T follicular helper cell (primary cell): ENCODE results near the gene COMMD10.
"Not testable (repeated sequence)": the region's sequence is repeated elsewhere in the genome, so short reads cannot be mapped to it uniquely, and the experiment has no call there.

Experiments
- DNase-seq: peaks from one replicate; pipeline ENCODE4 v3.0.0-alpha.2; 2020; ENCODE audit warnings: low read depth

Gene COMMD10

GRCh38 chr5:116097301-116097700 is 12.5 kb downstream of the COMMD10 start:
- DNase-seq, result no peak

- no peak for DNase-seq
These were observed 14.2 kb downstream of the COMMD10 start for GRCh38 chr5:116098998-116099397.

DNA sequence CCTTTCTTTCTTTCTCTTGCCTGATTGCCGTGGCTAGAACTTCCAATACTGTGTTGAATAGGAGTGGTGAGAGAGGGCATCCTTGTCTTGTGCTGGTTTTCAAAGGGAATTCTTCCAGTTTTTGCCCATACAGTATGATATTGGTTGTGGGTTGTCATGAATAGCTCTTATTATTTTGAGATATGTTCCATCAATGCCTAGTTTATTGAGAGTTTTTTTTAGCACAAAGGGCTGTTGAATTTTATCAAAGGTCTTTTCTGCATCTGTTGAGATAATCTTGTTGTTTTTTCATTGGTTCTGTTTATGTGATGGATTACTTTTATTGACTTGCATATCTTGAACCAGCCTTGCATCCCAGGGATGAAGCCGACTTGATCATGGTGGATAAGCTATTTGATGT is 20.1 kb downstream of the COMMD10 start:
- not testable (repeated sequence) for DNase-seq

DNA sequence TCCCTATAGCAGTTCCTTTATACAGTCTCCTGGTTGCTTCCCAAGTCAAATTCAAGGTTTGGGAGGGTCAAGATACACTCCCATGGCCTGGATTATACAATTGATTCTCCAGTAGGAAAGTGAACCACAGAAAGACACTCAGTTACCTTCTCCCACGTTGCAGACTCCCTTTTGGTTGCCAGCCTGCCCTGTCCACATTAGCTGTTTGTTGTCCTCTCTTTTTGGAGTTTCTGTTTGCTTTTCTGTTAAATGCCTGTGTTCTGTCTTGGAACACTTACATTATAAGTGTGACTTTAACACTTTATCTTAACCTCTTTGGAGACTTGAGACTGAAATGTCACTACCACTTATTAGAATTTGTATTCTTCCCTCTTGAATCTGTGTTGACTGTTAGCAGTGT is 30.3 kb downstream of the COMMD10 start:
- no peak for DNase-seq

- DNase-seq, result no peak
These were observed 45.6 kb downstream of the COMMD10 start for GRCh38 chr5:116130471-116130870.

DNA sequence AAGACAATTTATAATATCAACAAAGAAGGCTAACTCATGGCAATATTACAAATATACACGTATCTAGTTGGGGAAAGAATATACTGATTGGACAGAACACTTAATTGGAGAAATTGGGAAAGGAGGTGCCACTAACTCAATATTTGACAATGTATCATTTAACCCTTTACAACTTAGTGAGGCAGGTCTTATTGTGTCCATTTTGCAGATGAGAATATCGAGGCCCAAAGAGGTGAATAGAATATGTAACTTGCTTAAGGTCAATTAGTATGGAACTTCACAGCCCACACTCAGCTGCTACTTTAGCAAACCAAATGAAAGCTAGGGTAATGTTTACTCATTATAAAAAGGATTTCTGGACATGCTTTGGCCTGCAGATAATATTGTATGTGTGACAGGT is 46.2 kb downstream of the COMMD10 start:
- no peak for DNase-seq

- no peak for DNase-seq
These were observed 48.5 kb downstream of the COMMD10 start for GRCh38 chr5:116133281-116133680.

DNA sequence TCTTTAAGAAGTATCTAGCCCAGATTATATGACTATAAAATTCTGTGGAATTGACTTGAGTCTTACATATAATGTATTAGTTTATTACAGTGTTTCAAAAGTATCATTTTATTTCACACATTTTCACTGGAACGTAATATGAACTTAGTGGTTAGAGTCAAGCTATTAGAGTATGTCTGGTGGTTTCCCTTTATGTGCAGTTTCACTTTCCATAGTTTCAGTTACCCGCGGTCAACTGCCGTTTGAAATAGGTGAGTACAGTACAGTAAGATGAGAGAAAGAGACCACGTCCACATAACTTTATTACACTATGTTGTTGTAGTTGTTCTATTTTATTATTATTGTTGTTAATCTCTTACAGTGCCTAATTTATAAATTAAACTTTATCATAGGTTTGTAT is 50.5 kb downstream of the COMMD10 start:
- no peak for DNase-seq

DNA sequence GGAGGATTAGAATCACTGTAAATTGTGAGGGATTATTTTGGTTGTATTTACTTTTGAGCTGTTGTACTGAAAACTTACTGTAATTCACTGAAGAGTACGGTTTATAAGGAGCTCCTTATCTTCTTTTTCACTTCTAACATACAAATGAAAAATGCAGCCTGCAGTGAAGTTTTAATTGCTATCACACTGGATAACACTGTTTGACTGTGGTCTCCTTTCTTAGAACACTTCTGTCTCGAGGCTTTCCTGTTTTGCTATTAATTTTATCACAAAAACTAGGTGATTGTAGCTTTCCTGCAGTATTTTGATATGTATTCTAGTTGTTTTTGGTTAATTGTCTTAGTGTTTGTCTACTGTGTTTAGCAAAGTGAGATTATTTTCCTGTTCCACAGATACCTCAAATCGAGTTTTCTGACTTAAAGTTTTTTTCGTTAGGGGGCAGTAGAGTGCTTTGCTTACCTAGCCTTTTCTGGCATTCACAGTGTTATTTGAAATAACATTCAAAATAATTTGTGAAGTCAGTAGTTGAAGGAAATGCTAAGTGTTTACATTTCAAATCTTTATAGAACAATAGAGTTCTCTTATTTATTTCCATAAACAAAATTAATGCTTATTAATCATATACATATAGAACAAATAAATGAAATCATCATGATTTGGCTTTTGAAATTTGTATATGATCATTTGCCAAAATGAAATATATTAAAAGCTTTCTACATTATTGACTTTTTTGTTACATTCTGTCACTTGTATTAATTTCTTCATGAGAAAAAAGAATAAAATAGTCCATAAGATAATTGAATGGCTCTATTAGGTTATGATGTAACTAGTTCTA is 52.9 kb downstream of the COMMD10 start:
- no peak for DNase-seq

DNA sequence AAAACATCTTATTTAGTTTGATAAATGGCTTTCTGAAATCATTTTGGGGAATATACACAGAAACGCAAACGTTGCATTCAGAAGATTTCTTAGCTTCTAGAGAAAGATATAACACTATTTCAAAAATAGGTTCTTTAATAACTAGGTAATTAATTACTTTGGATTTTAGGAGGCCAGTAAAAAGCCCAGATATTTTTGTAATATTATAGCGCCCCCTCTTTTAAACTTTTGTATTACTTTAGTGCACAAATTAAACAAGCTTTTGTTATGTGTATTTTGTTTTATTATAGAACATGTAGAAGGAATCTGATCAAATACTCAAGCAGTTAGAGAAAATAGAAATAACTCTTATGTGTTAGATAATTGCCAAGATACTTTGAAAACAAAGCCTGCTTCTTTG is 57.7 kb downstream of the COMMD10 start:
- DNase-seq, result no peak

- no peak for DNase-seq
These were observed 59.3 kb downstream of the COMMD10 start for GRCh38 chr5:116144103-116144502.

DNA sequence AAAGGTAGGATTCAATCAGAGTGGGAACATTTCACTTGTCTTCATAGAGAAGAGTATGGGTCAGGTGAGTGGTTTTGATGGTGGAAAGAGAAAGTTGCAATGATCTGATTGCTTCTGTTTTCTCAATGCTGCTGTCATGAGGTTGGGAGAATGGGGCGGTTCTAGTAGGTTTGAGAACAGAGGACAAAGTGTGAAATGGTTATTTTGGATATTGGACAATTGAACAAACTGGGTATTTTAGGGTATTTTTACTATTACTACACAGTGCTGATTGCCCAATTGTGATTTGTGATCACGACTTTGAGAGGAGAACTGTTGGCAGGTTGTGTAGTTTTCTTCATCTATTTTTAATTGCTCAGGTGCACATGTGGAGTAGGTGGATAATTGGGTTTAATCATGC is 60.2 kb downstream of the COMMD10 start:
- DNase-seq, result no peak

GRCh38 chr5:116145416-116145815 is 60.6 kb downstream of the COMMD10 start:
- DNase-seq, result no peak

GRCh38 chr5:116152169-116152568 is 67.3 kb downstream of the COMMD10 start:
- DNase-seq, result no peak

- no peak for DNase-seq
These were observed 68.9 kb downstream of the COMMD10 start for GRCh38 chr5:116153687-116154174.

DNA sequence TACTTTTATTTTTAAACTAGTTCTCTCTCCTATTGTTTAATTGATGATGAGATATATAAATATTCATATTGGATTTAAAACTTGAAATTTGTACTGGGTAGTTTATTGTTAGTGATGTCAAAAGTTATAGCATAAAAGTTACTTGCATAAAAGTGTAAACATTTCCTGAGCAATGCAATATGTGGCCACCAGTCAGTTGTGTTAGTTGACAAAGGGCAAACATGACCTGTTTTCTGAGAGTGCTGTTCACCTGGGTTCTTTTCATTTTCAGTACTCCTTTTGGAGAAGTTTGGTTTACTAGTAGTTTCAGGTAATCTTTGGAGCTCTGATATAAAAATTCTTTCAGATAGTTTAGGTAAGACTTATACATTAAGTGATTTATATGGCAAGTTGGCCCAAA is 69.4 kb downstream of the COMMD10 start:
- DNase-seq, result no peak

DNA sequence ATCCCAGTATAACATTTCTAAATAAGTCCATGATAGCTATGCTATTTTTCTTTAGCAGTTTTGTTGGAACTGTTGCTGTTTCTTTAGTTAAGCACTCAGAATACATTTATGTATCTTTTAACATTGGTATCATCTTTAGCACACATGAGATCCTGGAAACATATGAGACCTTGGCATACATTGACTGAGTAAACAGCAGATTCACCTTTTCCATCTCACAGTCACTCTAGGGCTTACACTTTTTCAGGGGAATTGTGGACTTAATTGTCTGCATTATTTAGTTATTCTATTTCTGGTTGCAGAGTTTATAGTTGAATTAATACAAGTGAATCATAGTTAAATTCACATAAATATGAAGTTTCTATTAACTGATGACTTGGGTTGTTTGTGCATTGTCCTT is 70.1 kb downstream of the COMMD10 start:
- DNase-seq, result no peak

GRCh38 chr5:116157902-116158301 is 73.1 kb downstream of the COMMD10 start:
- DNase-seq, result no peak

- DNase-seq, result no peak
These were observed 74.2 kb downstream of the COMMD10 start for GRCh38 chr5:116159006-116159405.

DNA sequence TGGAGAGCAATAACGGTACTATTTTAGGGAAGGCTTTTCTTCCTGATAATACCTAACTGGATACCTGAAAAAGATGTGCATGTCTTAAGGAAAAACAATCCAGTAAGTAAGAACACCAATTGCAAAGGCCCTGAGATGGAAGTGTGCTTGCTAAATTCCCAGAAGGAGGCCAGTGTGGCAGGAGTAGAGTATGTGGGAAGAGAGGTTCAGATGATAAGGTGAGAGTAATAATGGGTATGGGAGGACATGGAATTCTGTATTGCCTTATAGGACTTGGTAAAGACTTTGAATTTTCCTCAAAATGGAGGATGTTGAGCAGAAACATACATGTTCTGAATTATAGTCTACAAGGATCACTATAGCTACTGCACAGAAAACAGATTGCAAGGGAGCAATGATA is 89.3 kb downstream of the COMMD10 start:
- DNase-seq, result no peak

DNA sequence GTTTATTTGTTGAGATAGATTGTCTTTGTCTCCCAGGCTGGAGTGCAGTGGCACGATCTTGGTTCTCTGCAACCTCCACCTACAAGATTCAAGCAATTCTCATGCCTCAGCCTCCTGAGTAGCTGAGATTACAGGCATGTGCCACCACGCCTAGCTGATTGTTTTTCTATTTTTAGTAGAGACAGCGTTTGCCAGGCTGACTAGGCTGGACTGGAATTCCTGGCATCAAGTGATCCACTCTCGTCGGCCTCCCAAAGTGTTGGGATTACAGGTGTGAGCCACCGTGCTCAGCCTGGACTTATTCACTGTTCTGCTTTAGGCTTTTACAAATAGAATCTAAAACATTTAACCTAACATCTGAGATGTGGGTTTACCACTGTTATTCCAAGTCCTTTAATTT is 91.3 kb downstream of the COMMD10 start:
- DNase-seq, result no peak

GRCh38 chr5:116178925-116179324 is 94.1 kb downstream of the COMMD10 start:
- DNase-seq, result no peak

DNA sequence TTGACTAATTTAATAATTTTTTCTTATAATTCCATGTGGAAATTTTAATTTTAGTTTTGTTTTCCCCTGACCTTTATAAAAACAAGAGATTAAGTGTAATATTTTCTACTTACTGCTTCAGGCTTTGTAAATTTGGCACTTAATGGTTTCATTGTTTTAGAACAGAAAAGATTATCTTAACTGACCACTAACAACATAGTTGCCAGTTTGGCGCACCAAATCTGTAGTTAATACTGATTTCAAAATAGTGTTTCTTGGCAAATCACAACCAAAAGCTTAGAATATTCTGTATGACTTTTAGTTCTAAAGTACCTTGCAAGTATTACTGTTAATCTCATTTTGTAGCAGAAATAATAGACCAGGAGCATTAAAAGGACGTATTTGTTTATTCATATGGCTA is 124.3 kb downstream of the COMMD10 start:
- no peak for DNase-seq

DNA sequence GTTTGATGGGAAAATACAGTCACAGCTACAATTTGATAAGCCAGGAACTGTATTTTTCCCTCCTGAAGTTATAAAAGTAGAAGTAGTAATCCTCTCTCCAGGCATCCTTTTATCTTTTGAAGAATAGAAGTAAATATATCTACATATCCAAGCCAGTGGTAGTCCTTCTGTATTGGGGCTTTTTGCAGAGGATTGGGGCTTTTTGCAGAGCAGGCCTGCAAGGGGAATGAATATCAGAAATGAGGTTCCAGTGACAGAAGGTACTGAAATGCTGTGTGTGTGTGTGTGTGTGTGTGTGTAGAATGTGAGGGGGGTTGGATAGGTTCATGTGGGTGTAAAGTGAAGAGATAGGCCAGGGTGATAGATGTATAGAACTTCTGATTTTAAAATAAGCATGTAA is 127.4 kb downstream of the COMMD10 start:
- DNase-seq, result no peak
